D341Med (cell line): ENCODE results near the gene RASGRP1.

Source experiments
- DNase-seq: peaks from one replicate; pipeline ENCODE4 v3.0.0; 2012; ENCODE audit warnings: low spot score

RASGRP1 gene

GRCh38 chr15:38504680-38505467, 59.7 kb downstream of the RASGRP1 start:
- DNase-seq = no peak

- no peak for DNase-seq
These were observed 61.1 kb downstream of the RASGRP1 start for GRCh38 chr15:38503496-38503895.

- DNase-seq = no peak
These were observed 65.0 kb downstream of the RASGRP1 start for GRCh38 chr15:38499651-38500050.

GRCh38 chr15:38496151-38496550, 68.5 kb downstream of the RASGRP1 start:
- DNase-seq = no peak

GRCh38 chr15:38490242-38490922, 74.2 kb downstream of the RASGRP1 start:
- no peak for DNase-seq

GRCh38 chr15:38487378-38487777, 77.2 kb downstream of the RASGRP1 start:
- DNase-seq = no peak

GRCh38 chr15:38486936-38487335, 77.7 kb downstream of the RASGRP1 start:
- no peak for DNase-seq

- DNase-seq = no peak
These were observed 82.0 kb downstream of the RASGRP1 start for GRCh38 chr15:38482572-38482971.

GRCh38 chr15:38481761-38482160, 82.9 kb downstream of the RASGRP1 start:
- DNase-seq = no peak

- no peak for DNase-seq
These were observed 83.5 kb downstream of the RASGRP1 start for GRCh38 chr15:38481113-38481512.

GRCh38 chr15:38479756-38480155, 84.9 kb downstream of the RASGRP1 start:
- no peak for DNase-seq

- no peak for DNase-seq
These were observed 85.3 kb downstream of the RASGRP1 start for GRCh38 chr15:38479266-38479665.

- no peak for DNase-seq
These were observed 87.0 kb downstream of the RASGRP1 start for GRCh38 chr15:38477637-38478036.

GRCh38 chr15:38476120-38476519, 88.5 kb downstream of the RASGRP1 start:
- DNase-seq = no peak

- no peak for DNase-seq
These were observed 89.3 kb downstream of the RASGRP1 start for GRCh38 chr15:38475361-38475760.

GRCh38 chr15:38474155-38474757, 90.4 kb downstream of the RASGRP1 start:
- peak; percentile 58 for DNase-seq

GRCh38 chr15:38471974-38472373, 92.6 kb downstream of the RASGRP1 start:
- no peak for DNase-seq

GRCh38 chr15:38470816-38471215, 93.8 kb downstream of the RASGRP1 start:
- no peak for DNase-seq

GRCh38 chr15:38464675-38465074, 99.9 kb downstream of the RASGRP1 start:
- no peak for DNase-seq

GRCh38 chr15:38463893-38464292, 100.7 kb downstream of the RASGRP1 start:
- DNase-seq = no peak

GRCh38 chr15:38461066-38461833, 103.4 kb downstream of the RASGRP1 start:
- DNase-seq = no peak

- no peak for DNase-seq
These were observed 104.1 kb downstream of the RASGRP1 start for GRCh38 chr15:38460543-38460942.
